Measurements from ENCODE around the gene TMEM52.

DNA sequence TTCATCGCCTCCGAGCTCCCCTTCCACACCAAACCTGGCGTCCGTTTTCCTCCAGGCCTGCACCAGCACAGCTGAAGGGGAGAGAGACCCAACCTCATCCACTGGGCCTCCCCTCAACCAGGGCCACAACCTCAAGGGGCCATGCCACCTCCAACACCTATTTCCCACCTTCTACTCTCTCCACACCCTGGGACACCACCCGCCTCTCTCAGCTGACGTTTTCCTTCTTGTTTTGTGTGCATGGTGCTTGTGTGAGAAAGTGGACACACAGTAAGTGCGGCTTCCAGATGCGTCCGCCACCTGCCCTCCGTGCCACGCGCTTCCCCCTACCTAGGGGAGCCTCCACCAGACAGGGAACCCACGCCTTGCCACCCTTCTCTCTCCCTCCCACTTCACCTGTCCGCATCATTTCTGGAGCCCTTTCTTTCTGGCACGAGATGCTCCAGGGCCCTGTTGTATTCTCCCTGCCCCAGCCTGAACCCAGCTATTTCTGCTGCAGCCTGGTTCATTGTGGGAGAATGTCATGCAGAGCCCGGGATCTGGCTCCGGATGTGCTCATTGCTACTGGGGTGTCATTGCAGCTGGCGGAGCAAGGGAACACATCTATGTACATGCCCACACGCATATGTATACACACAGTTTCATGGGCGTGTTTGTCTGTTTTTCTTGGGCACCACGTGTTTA, 26.9 kb downstream of the TMEM52 start:
- TF ChIP-seq EZH2 (IDR thresholded peaks at IDR 0.05; ENCODE audit: insufficient read depth, poor library complexity, severe bottlenecking): no peak
- TF ChIP-seq EZH2phosphoT487 (IDR thresholded peaks at IDR 0.05; ENCODE audit: insufficient read depth, low read depth): no peak
